ENCODE measurements around the gene PGAM4.

Gene PGAM4

DNA sequence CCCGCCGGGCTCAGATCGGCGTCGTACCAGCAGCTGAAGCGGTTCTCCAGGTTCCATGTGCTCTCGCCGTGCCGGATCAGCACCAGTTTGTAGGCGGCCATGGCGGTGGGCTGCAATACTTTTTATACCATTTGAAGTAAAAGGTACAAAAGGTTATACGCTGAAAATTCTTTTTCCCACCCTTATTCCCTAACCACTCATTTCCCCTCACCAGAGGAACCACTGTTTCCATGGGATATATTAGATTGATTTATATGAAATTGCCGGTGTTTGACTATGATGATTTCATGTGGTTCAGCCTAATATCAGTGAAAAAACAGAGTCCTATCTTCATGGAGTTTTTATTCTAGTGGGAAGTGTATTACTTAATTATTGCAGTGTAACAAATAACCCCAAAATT is at the start of gene PGAM4:
TSS of gene PGAM4 (minus strand) at position 101 of the 400 bp plus-strand sequence. CDS start at position 101, 0 bp downstream.
- TF ChIP-seq, protein P1, sequence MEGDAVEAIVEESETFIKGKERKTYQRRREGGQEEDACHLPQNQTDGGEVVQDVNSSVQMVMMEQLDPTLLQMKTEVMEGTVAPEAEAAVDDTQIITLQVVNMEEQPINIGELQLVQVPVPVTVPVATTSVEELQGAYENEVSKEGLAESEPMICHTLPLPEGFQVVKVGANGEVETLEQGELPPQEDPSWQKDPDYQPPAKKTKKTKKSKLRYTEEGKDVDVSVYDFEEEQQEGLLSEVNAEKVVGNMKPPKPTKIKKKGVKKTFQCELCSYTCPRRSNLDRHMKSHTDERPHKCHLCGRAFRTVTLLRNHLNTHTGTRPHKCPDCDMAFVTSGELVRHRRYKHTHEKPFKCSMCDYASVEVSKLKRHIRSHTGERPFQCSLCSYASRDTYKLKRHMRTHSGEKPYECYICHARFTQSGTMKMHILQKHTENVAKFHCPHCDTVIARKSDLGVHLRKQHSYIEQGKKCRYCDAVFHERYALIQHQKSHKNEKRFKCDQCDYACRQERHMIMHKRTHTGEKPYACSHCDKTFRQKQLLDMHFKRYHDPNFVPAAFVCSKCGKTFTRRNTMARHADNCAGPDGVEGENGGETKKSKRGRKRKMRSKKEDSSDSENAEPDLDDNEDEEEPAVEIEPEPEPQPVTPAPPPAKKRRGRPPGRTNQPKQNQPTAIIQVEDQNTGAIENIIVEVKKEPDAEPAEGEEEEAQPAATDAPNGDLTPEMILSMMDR (conservative IDR thresholded peaks at IDR 0.05; ENCODE audit: low read length), result no peak
- no peak within 1 kb of the TSS for H3K4me3 ChIP-seq (ENCODE audit: low read length)
- no peak for DNase-seq (ENCODE audit: low read depth)

DNA sequence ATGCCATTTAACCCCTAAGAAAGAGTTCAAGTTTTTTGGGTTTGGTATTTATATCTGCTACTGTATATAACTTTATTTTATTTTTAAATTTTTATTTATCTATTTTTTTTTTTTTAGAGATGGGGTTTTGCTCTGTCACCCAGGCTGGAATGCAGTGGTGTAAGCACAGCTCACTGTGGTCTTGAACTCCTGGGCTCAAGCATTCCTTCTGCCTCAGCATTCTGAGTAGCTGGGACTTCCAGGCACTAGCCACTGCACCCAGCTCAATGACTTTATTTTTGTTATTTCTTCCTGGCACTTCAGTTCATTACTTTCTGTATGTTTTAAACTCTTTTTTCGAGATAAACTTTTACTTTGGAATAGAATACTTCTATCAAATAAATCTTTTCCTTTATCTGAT is 42.4 kb upstream of the PGAM4 start:
- TF ChIP-seq, protein P1 (conservative IDR thresholded peaks at IDR 0.05; ENCODE audit: low read length), result no peak
- no peak overlapping the region for H3K4me3 ChIP-seq (ENCODE audit: low read length)
- peak; percentile 25 for DNase-seq (ENCODE audit: low read depth)

DNA sequence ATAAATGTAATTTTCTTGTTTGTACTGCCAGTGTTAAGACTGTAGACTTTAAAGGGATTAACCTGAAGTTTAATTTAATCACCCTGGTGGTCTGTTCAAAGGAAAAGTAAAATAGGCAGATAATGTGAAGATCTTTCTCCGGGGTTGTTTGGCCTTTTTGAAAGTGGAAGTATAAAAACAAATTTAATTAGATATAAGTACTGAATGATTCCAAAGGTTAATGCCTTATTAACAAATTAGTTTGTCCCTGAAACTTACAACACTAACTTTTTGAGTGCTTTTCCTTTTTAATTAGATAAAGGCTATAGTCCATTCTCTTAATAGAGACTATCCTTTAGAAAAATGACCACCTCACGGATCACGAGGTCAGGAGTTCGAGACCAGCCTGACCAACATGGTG is 10.4 kb upstream of the PGAM4 start:
- H3K4me3 ChIP-seq (ENCODE audit: low read length), result no peak overlapping the region
- DNase-seq (ENCODE audit: low read depth), result no peak
- TF ChIP-seq, protein P1 (conservative IDR thresholded peaks at IDR 0.05; ENCODE audit: low read length), result no peak

DNA sequence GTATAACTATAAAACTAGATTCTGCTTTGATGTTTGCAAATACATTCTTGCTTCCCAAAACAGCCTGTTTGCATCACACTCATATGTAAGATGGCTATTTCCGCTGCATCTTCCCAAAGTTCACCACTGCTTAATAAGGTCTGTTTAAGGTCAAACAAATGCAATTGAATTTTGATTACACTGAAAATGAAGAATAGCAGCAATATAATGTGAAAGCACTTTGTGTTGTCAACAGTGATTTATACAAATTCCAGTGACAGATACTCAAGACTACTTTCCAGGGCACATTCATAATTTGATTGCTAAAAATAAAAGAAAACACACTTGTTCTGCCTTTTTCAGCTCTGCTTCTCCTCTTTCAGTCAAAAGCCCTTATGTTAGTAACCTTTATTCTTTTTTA is 8.1 kb upstream of the PGAM4 start:
- TF ChIP-seq, protein P1 (conservative IDR thresholded peaks at IDR 0.05; ENCODE audit: low read length), result no peak
- H3K4me3 ChIP-seq (ENCODE audit: low read length), result no peak overlapping the region
- DNase-seq (ENCODE audit: low read depth), result no peak

DNA sequence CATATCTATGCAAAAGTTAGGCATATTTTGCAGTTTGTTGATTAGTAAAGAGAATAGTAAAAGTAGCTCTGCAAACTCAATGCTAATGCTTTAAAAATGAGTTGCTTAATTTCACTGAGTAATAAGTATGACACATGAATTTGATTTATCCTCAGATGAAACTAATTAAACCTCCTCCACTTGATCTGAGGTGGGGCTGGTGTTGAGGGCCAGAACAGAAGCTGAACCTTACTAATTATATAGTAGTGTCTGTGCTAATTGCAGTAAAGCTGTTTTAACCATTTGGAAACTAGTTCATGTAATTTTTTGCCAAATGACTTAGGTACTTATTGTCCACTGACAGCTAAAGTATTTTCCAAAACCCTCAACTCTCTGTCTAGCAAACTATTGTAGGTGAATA is 7.7 kb upstream of the PGAM4 start:
- H3K4me3 ChIP-seq (ENCODE audit: low read length), result no peak overlapping the region
- no peak for DNase-seq (ENCODE audit: low read depth)
- TF ChIP-seq, protein P1 (conservative IDR thresholded peaks at IDR 0.05; ENCODE audit: low read length), result no peak

DNA sequence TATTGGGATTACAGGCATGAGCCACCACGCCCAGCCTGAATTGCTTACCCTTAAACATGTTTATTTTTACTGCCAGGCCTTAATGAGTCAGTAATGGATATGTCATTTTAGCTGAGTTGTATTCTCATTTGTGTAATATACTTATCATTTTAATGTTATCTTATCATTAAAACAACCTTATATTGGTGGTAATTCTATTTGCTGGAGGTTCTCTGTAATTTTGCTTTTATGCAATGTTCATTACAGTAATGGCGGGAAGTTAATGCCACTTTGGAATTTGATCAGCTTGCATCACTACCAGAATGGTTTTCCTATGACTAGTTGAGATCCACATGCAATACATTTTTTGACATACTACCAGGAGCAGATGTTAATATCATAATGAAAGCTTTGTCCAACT is 6.3 kb upstream of the PGAM4 start:
- H3K4me3 ChIP-seq (ENCODE audit: low read length), result no peak overlapping the region
- TF ChIP-seq, protein P1 (conservative IDR thresholded peaks at IDR 0.05; ENCODE audit: low read length), result no peak
- DNase-seq (ENCODE audit: low read depth), result peak; percentile 11

DNA sequence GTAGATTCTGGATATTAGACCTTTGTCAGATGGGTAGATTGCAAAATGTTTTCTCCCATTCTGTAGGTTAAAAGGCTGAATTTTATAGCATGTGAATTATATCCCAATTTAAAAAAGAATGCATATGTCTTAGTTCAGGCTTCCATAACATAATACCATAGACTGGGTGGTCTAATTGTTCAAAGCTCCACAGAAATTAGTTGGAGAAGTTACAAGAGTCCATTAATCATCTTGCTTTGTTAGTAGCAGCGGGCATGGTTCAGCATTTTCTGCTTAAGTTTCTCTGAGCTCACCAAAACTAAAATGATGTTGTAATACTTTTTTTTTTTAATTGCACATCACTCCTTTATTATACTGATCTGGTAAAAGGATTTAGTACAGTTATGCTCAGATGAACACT is 1.8 kb downstream of the PGAM4 start:
- TF ChIP-seq, protein P1 (conservative IDR thresholded peaks at IDR 0.05; ENCODE audit: low read length), result no peak
- H3K4me3 ChIP-seq (ENCODE audit: low read length), result no peak overlapping the region
- no peak for DNase-seq (ENCODE audit: low read depth)

All from AG10803 (cell line).